A673 (cell line): ENCODE data around the gene USP36. TPM values are rescaled to one million over a fixed set of nuclear protein-coding genes. Genes with fewer than 3 reads are reported as not detected.

ENCODE experiments used
- BruUV-seq: library from RNA; stranded (reverse); fragments of 400-500 nt; replicated peaks from 2 replicates; lab custom pipeline; 2021; lab: Mats Ljungman, UMichigan
- CTCF ChIA-PET: fragments of 300-600 bp; sonication (Branson Sonifier 250); formaldehyde crosslinking; loops from one replicate; lab custom pipeline; 2022; ENCODE audit warnings: antibody characterized with exemption; lab: Charles Lee
- POLR2A ChIA-PET: fragments of 300-600 bp; sonication (Branson Sonifier 250); formaldehyde crosslinking; loops from one replicate; lab custom pipeline; 2022; ENCODE audit warnings: antibody characterized with exemption; ENCODE audit not compliant: low non-redundant PET; lab: Charles Lee
- DNase-seq: peaks from one replicate; pipeline ENCODE4 v3.0.0-alpha.2; 2015; ENCODE audit warnings: low spot score
- H3K27ac ChIP-seq: fragments of 200-600 bp; sonication (generic); 2 replicates; pipeline ENCODE4 v1.5.1; 2016; ENCODE audit warnings: mixed run types, low read depth, mild to moderate bottlenecking, mixed read lengths, antibody characterized with exemption, low read length; ENCODE audit not compliant: poor library complexity, severe bottlenecking
- H3K27me3 ChIP-seq: fragments of 200-600 bp; sonication (generic); replicated peaks from 2 replicates; pipeline ENCODE4 v1.6.1; 2017; ENCODE audit warnings: mixed run types, low read depth, mild to moderate bottlenecking, mixed read lengths, antibody characterized with exemption, low read length; ENCODE audit not compliant: insufficient read depth, poor library complexity
- H3K36me3 ChIP-seq: fragments of 200-600 bp; sonication (generic); 2 replicates; pipeline ENCODE4 v1.6.1; 2016; ENCODE audit warnings: mixed run types, mild to moderate bottlenecking, mixed read lengths, antibody characterized with exemption, low read length; ENCODE audit not compliant: insufficient read depth, poor library complexity, severe bottlenecking
- H3K4me1 ChIP-seq: fragments of 200-600 bp; sonication (generic); 2 replicates; pipeline ENCODE4 v1.6.1; 2017; ENCODE audit warnings: mixed run types, mild to moderate bottlenecking, mixed read lengths, antibody characterized with exemption, low read length; ENCODE audit not compliant: insufficient read depth, poor library complexity, severe bottlenecking
- H3K4me3 ChIP-seq: fragments of 200-600 bp; sonication (generic); 2 replicates; pipeline ENCODE4 v1.5.1; 2016; ENCODE audit warnings: low read depth, mixed run types, mild to moderate bottlenecking, mixed read lengths, low read length; ENCODE audit not compliant: poor library complexity, severe bottlenecking
- H3K9me3 ChIP-seq: fragments of 200-600 bp; sonication (generic); 2 replicates; pipeline ENCODE4 v1.6.1; 2016; ENCODE audit warnings: mixed run types, low read depth, mild to moderate bottlenecking, mixed read lengths, antibody characterized with exemption, low read length; ENCODE audit not compliant: poor library complexity, severe bottlenecking
- CTCF ChIP-seq: fragments of 300-800, 200-600 bp; sonication (generic); conservative IDR thresholded peaks from 2 replicates; pipeline ENCODE4 v1.5.1; 2017; ENCODE audit warnings: low read depth, mild to moderate bottlenecking, antibody characterized with exemption, low read length, moderate library complexity, mixed read lengths
- EZH2 ChIP-seq: fragments of 200-600 bp; sonication (generic); IDR thresholded peaks from 2 replicates; pipeline ENCODE4 v1.6.1; 2017; ENCODE audit warnings: borderline replicate concordance, low read depth, mild to moderate bottlenecking, mixed read lengths, antibody characterized with exemption, low read length; ENCODE audit not compliant: poor library complexity, severe bottlenecking
- intact Hi-C: fragments of 100-400 bp; cut with micrococcal nuclease; formaldehyde crosslinking; loops from one replicate; pipeline ENCODE4 v1.10.0; 2022; ENCODE audit not compliant: unreplicated experiment
- total RNA-seq: library from RNA; stranded (reverse); gene quantifications from 2 replicates; pipeline ENCODE4 v1.2.3, GENCODE V29; 2021

The USP36 gene
- total RNA-seq, 1 experiment from 2014 or later = 74.9 TPM

GRCh38 chr17:78783711-78784324, 56.8 kb downstream of the USP36 start:
- Histone ChIP-seq H3K36me3 (no peaks in the 10 kb centered on the region), H3K27ac (no peak overlapping the region), H3K4me1 (peaks cover 9% of the 10 kb centered on the region), H3K27me3 (no peaks in the 10 kb centered on the region), H3K4me3 (no peak overlapping the region), H3K9me3 (no peaks in the 10 kb centered on the region)
- BruUV-seq = no TSS peak
- ChIA-PET CTCF (no interaction called here), POLR2A (no interaction called here)
- TF ChIP-seq CTCF (no peak), EZH2 (no peak)
- no peak for DNase-seq
- intact Hi-C loops = no loop called here

- peaks cover 4% of the 10 kb centered on the region for H3K4me1 ChIP-seq
- CTCF ChIA-PET = interaction anchor here (1.0 kb wide), 1 partner anchor 421 kb away, joined by 3 read pairs; no protein-coding TSS in a partner anchor
- H3K9me3 ChIP-seq = no peaks in the 10 kb centered on the region
- no peak for TF ChIP-seq EZH2
- TF ChIP-seq CTCF = no peak
- peak within 1 kb of the TSS; percentile 98 for H3K4me3 ChIP-seq
- intact Hi-C loops = no loop called here
- no peaks in the 10 kb centered on the region for H3K36me3 ChIP-seq
- POLR2A ChIA-PET = no interaction called here
- no TSS peak for BruUV-seq
- H3K27me3 ChIP-seq = no peaks in the 10 kb centered on the region
- peak within 1 kb of the TSS; percentile 83 for H3K27ac ChIP-seq
- no peak for DNase-seq
Measured at GRCh38 chr17:78781893-78782304, 58.7 kb downstream of the USP36 start, which contains the start of gene CYTH1. Gene CYTH1 (minus strand): TSS chr17:78782273. CDS start chr17:78782223, 50 bp downstream.

DNA sequence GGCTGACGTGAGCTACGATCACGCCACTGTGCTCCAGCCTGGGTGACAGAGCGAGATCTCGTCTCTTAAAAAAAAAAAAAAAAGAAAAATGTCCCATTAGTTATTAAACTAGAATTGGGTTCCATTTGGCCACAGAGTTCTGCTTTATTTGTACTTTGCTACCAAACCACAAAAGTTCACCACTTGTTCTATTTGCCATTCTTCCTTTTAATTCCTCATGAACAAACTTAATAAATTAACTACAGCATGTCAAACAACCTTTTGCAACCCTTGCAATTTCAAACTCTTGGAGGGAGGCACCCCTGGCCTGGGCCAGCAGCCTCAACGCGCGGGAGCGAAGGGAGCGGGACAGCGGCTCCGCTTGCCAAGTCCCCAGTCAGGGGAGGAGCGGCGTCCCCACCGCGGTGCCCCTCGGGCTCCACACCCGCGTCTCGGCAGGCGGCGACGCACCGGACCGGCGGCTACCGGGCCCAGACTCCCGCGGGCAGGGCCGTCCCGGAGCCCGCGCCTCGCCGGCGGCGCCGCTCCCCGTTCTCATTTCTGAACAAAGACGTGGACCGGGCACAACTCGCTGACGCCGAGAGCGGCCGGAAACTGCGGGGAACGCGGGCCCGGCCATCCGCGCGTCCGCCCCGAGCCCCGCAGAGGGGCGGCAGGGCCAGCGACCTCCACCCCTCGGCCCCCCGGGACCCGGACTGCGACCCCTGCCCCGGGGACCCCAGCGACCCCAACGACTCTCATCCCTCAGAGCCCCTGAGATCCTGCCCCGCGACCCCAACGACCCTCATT, 59.3 kb downstream of the USP36 start:
- Histone ChIP-seq H3K4me1 (peaks cover 4% of the 10 kb centered on the region), H3K27me3 (no peaks in the 10 kb centered on the region), H3K4me3 (peak overlapping the region; percentile 98), H3K27ac (peak overlapping the region; percentile 83), H3K36me3 (no peaks in the 10 kb centered on the region), H3K9me3 (no peaks in the 10 kb centered on the region)
- TF ChIP-seq CTCF (no peak), EZH2 (no peak)
- ChIA-PET CTCF (no interaction called here), POLR2A (no interaction called here)
- DNase-seq = peak; percentile 63
- intact Hi-C loops = no loop called here
- no TSS peak for BruUV-seq
